ENCODE results near the gene GORASP1.
"Not testable (repeated sequence)": the region's sequence is repeated elsewhere in the genome, so short reads cannot be mapped to it uniquely, and the experiment has no call there.

The GORASP1 gene

GRCh38 chr3:39062180-39062579 is 45.2 kb downstream of the GORASP1 start:
- DNase-seq = no peak

- not testable (repeated sequence) for DNase-seq
Measured at GRCh38 chr3:39061228-39061627, 46.2 kb downstream of the GORASP1 start.

GRCh38 chr3:39056151-39056550 is 51.3 kb downstream of the GORASP1 start:
- DNase-seq = no peak

DNA sequence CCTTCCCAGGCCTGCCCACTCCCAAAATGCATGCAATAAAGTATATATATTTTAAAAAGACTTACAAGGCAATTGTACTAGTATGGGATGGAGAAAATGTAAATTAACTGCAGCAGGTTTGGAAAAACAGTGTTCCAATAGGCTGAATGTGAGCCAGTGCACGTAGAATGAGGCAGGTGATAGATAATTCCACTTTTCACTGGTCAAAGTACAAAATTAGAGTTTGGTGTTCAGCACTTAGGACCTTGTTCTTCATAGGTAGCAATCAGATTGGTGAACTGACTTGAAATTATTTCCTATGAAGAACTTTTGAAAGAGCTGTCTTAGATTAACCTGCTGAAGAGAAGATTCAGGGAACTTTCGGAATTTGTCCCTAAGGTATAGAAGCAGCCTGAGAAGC is 53.7 kb downstream of the GORASP1 start:
- DNase-seq = no peak

GRCh38 chr3:39052583-39052982 is 54.8 kb downstream of the GORASP1 start:
- DNase-seq = no peak

- peak; percentile 70 for DNase-seq
Measured at GRCh38 chr3:39051649-39052561, 55.5 kb downstream of the GORASP1 start, which contains the start of the genes SCN11A and WDR48. Gene SCN11A, minus strand, starts transcription at chr3:39051944. Its CDS starts 101,582 bp downstream, at chr3:38950362. Gene WDR48, plus strand, starts transcription at chr3:39052016. Its CDS starts 10 bp downstream, at chr3:39052026.

GRCh38 chr3:39050029-39050428 is 57.4 kb downstream of the GORASP1 start:
- no peak for DNase-seq

Data from SHP77 treated with DMSO at 0.1 percent for 48 hours (cell line).